ENCODE results near the gene VAX1.

GRCh38 chr10:117165538-117166417 lies 27.7 kb upstream of the VAX1 start:
- TF ChIP-seq CTCF (conservative IDR thresholded peaks at IDR 0.05; ENCODE audit: low read depth, low read length) (peak; percentile 89), EZH2 (IDR thresholded peaks at IDR 0.05; ENCODE audit: borderline replicate concordance, low read depth, low read length, poor library complexity, severe bottlenecking) (no peak)

All from A673 (cell line).